ENCODE results near the gene SRSF1.

The SRSF1 gene

GRCh38 chr17:57966875-57967274 is 40.2 kb downstream of the SRSF1 start:
- DNase-seq: no peak
- no peaks in the 10 kb centered on the region for H3K9me2 ChIP-seq (replicated peaks; ENCODE audit: insufficient read depth, low read length)

GRCh38 chr17:57966246-57966645 is 40.8 kb downstream of the SRSF1 start:
- Histone ChIP-seq H4K20me1 (ENCODE audit: insufficient read depth, low read length) (no peaks in the 10 kb centered on the region), H3K4me2 (ENCODE audit: low read depth, low read length) (no peak overlapping the region), H3K9ac (ENCODE audit: low read length) (no peak overlapping the region), H3K36me3 (replicated peaks; ENCODE audit: insufficient read depth, low read length) (no peaks in the 10 kb centered on the region), H3K27ac (ENCODE audit: low read length) (no peak overlapping the region), H3K4me3 (ENCODE audit: low read length) (no peak overlapping the region), H3K79me2 (ENCODE audit: low read length) (no peaks in the 10 kb centered on the region), H3K9me3 (replicated peaks; ENCODE audit: insufficient read depth, low read length) (no peaks in the 10 kb centered on the region), H3K27me3 (replicated peaks; ENCODE audit: insufficient read depth, low read length) (peaks cover 19% of the 10 kb centered on the region), H3K4me1 (ENCODE audit: low read length) (no peaks in the 10 kb centered on the region), H3F3A (ENCODE audit: insufficient read depth, low read length) (no peaks in the 10 kb centered on the region), H2AFZ (ENCODE audit: low read length) (no peak overlapping the region), H3K9me2 (replicated peaks; ENCODE audit: insufficient read depth, low read length) (no peaks in the 10 kb centered on the region)
- DNase-seq: no peak
- no peak for TF ChIP-seq EZH2phosphoT487 (IDR thresholded peaks at IDR 0.05; ENCODE audit: low read length)
- no peak for TF ChIP-seq CTCF (IDR thresholded peaks at IDR 0.05; ENCODE audit: low read length)
- TF ChIP-seq EZH2 (optimal IDR thresholded peaks at IDR 0.05; ENCODE audit: low read depth, low read length): no peak

More at GRCh38 chr17:57966875-57967274, 40.2 kb downstream of the SRSF1 start:
- Histone ChIP-seq H3K4me1 (ENCODE audit: low read length) (no peaks in the 10 kb centered on the region), H3K79me2 (ENCODE audit: low read length) (no peaks in the 10 kb centered on the region), H4K20me1 (ENCODE audit: insufficient read depth, low read length) (no peaks in the 10 kb centered on the region), H3K27ac (ENCODE audit: low read length) (no peak overlapping the region), H3K27me3 (replicated peaks; ENCODE audit: insufficient read depth, low read length) (peaks cover 19% of the 10 kb centered on the region), H3K4me2 (ENCODE audit: low read depth, low read length) (no peak overlapping the region), H3F3A (ENCODE audit: insufficient read depth, low read length) (no peaks in the 10 kb centered on the region), H3K9ac (ENCODE audit: low read length) (no peak overlapping the region), H3K9me3 (replicated peaks; ENCODE audit: insufficient read depth, low read length) (no peaks in the 10 kb centered on the region), H3K4me3 (ENCODE audit: low read length) (no peak overlapping the region), H3K36me3 (replicated peaks; ENCODE audit: insufficient read depth, low read length) (no peaks in the 10 kb centered on the region), H2AFZ (ENCODE audit: low read length) (no peak overlapping the region)
- no peak for TF ChIP-seq EZH2phosphoT487 (IDR thresholded peaks at IDR 0.05; ENCODE audit: low read length)
- no peak for TF ChIP-seq EZH2 (optimal IDR thresholded peaks at IDR 0.05; ENCODE audit: low read depth, low read length)
- TF ChIP-seq CTCF (IDR thresholded peaks at IDR 0.05; ENCODE audit: low read length): no peak

- H3K9me2 ChIP-seq (replicated peaks; ENCODE audit: insufficient read depth, low read length): no peaks in the 10 kb centered on the region
- no peaks in the 10 kb centered on the region for H3K9me3 ChIP-seq (replicated peaks; ENCODE audit: insufficient read depth, low read length)
- H3K79me2 ChIP-seq (ENCODE audit: low read length): no peaks in the 10 kb centered on the region
- no peak overlapping the region for H3K4me3 ChIP-seq (ENCODE audit: low read length)
- no peaks in the 10 kb centered on the region for H4K20me1 ChIP-seq (ENCODE audit: insufficient read depth, low read length)
- no peak overlapping the region for H2AFZ ChIP-seq (ENCODE audit: low read length)
- H3K4me2 ChIP-seq (ENCODE audit: low read depth, low read length): no peak overlapping the region
- peaks cover 23% of the 10 kb centered on the region for H3K27me3 ChIP-seq (replicated peaks; ENCODE audit: insufficient read depth, low read length)
- no peak overlapping the region for H3K9ac ChIP-seq (ENCODE audit: low read length)
- DNase-seq: no peak
- no peaks in the 10 kb centered on the region for H3K4me1 ChIP-seq (ENCODE audit: low read length)
- H3K27ac ChIP-seq (ENCODE audit: low read length): no peak overlapping the region
- H3F3A ChIP-seq (ENCODE audit: insufficient read depth, low read length): no peaks in the 10 kb centered on the region
- TF ChIP-seq CTCF (IDR thresholded peaks at IDR 0.05; ENCODE audit: low read length): no peak
- no peak for TF ChIP-seq EZH2phosphoT487 (IDR thresholded peaks at IDR 0.05; ENCODE audit: low read length)
- no peak for TF ChIP-seq EZH2 (optimal IDR thresholded peaks at IDR 0.05; ENCODE audit: low read depth, low read length)
- H3K36me3 ChIP-seq (replicated peaks; ENCODE audit: insufficient read depth, low read length): no peaks in the 10 kb centered on the region
These were observed 41.4 kb downstream of the SRSF1 start for GRCh38 chr17:57965521-57966160.

All from MM.1S (cell line).